ENCODE data around the gene PIEZO2. TPM values are rescaled to one million over a fixed set of nuclear protein-coding genes. Genes with fewer than 3 reads are reported as not detected.

PIEZO2 gene
- total RNA-seq, 1 experiment from 2014 or later: 5.5 TPM

DNA sequence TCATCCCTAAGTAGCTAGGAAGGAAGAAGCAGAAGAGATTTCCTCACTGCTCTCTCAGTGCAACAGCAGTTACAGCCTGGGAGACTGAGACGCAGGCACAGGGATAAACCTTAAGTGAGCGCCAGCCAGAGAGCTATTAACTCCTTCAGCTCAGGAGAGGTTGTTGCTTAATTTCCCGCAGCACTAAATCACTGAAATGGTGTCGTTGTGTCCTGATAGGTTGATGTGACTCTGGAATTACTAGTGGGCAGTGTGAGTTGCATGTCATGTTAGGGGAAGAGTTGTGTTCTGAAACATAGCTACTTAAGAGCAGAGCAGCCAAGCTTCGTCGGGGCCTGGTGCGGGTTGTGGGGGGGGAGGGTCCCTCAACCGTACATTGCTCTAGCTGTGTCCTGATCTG is 397.7 kb downstream of the PIEZO2 start:
- ChIA-PET POLR2A (ENCODE audit: low non-redundant PET) (interaction anchor here (0.6 kb wide), 1 partner anchor 498 kb away, joined by 3 read pairs; no protein-coding TSS in a partner anchor), CTCF (no interaction called here)
- H3K27ac ChIP-seq (ENCODE audit: low read depth, low read length, poor library complexity, severe bottlenecking): no peak overlapping the region
- intact Hi-C loops (cut with micrococcal nuclease; ENCODE audit: unreplicated experiment): no loop called here
- no peak for DNase-seq (ENCODE audit: low spot score)
- H3K4me3 ChIP-seq (ENCODE audit: low read depth, low read length, poor library complexity, severe bottlenecking): no peak overlapping the region
- H3K9me3 ChIP-seq (ENCODE audit: low read depth, low read length, poor library complexity, severe bottlenecking): no peaks in the 10 kb centered on the region
- H3K36me3 ChIP-seq (ENCODE audit: insufficient read depth, low read length, poor library complexity, severe bottlenecking): no peaks in the 10 kb centered on the region
- no peaks in the 10 kb centered on the region for H3K4me1 ChIP-seq (ENCODE audit: insufficient read depth, low read length, poor library complexity, severe bottlenecking)
- no TSS peak for BruUV-seq (replicated peaks)
- TF ChIP-seq EZH2 (IDR thresholded peaks at IDR 0.05; ENCODE audit: borderline replicate concordance, low read depth, low read length, poor library complexity, severe bottlenecking): no peak
- TF ChIP-seq, protein P1, sequence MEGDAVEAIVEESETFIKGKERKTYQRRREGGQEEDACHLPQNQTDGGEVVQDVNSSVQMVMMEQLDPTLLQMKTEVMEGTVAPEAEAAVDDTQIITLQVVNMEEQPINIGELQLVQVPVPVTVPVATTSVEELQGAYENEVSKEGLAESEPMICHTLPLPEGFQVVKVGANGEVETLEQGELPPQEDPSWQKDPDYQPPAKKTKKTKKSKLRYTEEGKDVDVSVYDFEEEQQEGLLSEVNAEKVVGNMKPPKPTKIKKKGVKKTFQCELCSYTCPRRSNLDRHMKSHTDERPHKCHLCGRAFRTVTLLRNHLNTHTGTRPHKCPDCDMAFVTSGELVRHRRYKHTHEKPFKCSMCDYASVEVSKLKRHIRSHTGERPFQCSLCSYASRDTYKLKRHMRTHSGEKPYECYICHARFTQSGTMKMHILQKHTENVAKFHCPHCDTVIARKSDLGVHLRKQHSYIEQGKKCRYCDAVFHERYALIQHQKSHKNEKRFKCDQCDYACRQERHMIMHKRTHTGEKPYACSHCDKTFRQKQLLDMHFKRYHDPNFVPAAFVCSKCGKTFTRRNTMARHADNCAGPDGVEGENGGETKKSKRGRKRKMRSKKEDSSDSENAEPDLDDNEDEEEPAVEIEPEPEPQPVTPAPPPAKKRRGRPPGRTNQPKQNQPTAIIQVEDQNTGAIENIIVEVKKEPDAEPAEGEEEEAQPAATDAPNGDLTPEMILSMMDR (conservative IDR thresholded peaks at IDR 0.05; ENCODE audit: low read depth, low read length): no peak
- peaks cover 12% of the 10 kb centered on the region for H3K27me3 ChIP-seq (replicated peaks; ENCODE audit: insufficient read depth, low read depth, low read length, poor library complexity)

DNA sequence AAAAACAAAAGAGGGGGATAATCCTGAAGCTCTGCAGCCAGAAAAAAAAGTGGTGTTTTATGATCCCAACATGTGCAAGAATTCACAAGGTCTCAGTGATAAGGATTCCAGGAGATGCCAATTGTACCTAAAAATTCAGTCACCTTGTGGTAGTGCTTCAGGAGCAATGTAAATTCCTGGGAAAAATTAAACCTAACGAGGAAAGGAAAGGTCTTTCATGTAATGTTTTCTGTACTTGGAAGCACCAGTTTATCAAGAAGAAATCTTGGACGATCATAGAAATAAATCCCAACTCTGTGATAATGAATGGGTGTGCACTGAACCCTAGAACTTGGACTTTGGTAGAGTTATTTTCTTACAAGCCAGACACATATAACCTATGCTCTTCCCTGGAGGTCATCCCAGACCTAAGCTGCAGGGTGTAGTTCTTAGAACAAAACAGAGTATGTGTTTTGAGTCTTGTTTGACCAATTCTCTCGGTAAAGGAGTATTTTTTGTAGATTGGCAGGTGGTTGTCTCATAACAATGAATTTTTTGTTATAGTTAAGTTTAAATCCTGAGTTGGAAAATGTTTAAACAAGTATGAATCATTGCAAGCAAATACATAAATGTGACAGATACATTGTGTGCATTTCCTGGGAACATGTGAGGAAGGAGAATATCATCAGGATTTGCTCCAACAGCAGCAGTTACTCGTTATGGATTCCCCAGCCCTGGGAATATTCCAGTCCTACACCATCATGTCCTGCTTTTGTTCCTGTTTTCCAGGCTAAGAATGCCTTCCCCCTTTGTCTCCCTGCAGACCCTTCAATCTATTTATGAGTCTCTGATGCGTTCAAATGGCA is 399.0 kb downstream of the PIEZO2 start:
- TF ChIP-seq, protein P1 (conservative IDR thresholded peaks at IDR 0.05; ENCODE audit: low read depth, low read length): no peak
- TF ChIP-seq EZH2 (IDR thresholded peaks at IDR 0.05; ENCODE audit: borderline replicate concordance, low read depth, low read length, poor library complexity, severe bottlenecking): no peak
- ChIA-PET POLR2A (ENCODE audit: low non-redundant PET) (no interaction called here), CTCF (no interaction called here)
- no peak for DNase-seq (ENCODE audit: low spot score)
- no TSS peak for BruUV-seq (replicated peaks)
- H3K36me3 ChIP-seq (ENCODE audit: insufficient read depth, low read length, poor library complexity, severe bottlenecking): no peaks in the 10 kb centered on the region
- H3K4me3 ChIP-seq (ENCODE audit: low read depth, low read length, poor library complexity, severe bottlenecking): no peak overlapping the region
- no peaks in the 10 kb centered on the region for H3K9me3 ChIP-seq (ENCODE audit: low read depth, low read length, poor library complexity, severe bottlenecking)
- peaks cover 12% of the 10 kb centered on the region for H3K27me3 ChIP-seq (replicated peaks; ENCODE audit: insufficient read depth, low read depth, low read length, poor library complexity)
- H3K4me1 ChIP-seq (ENCODE audit: insufficient read depth, low read length, poor library complexity, severe bottlenecking): no peaks in the 10 kb centered on the region
- H3K27ac ChIP-seq (ENCODE audit: low read depth, low read length, poor library complexity, severe bottlenecking): no peak overlapping the region
- intact Hi-C loops (cut with micrococcal nuclease; ENCODE audit: unreplicated experiment): no loop called here

DNA sequence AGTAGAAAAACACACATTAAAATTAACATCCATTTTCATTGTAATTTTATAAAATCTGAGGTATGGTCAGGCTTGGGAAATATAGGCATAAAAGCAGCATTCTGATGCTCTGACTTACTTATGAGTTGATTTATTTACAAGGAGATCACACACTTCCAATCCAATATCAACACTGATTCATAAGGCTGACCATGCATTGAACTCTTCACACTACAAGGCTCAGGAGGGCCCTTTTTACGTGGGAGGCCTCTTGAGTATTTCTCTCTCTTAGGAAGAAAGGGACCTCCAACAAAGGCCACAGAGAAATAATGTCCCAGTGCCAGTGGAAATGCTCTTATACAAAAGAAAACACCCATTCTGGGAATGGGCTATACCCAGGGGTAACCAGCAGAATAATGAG is 400.7 kb downstream of the PIEZO2 start:
- no peaks in the 10 kb centered on the region for H3K36me3 ChIP-seq (ENCODE audit: insufficient read depth, low read length, poor library complexity, severe bottlenecking)
- CTCF ChIA-PET: no interaction called here
- no peaks in the 10 kb centered on the region for H3K4me1 ChIP-seq (ENCODE audit: insufficient read depth, low read length, poor library complexity, severe bottlenecking)
- intact Hi-C loops (cut with micrococcal nuclease; ENCODE audit: unreplicated experiment): no loop called here
- POLR2A ChIA-PET (ENCODE audit: low non-redundant PET): no interaction called here
- no peak overlapping the region for H3K4me3 ChIP-seq (ENCODE audit: low read depth, low read length, poor library complexity, severe bottlenecking)
- no peak for DNase-seq (ENCODE audit: low spot score)
- TF ChIP-seq EZH2 (IDR thresholded peaks at IDR 0.05; ENCODE audit: borderline replicate concordance, low read depth, low read length, poor library complexity, severe bottlenecking): no peak
- TF ChIP-seq, protein P1 (conservative IDR thresholded peaks at IDR 0.05; ENCODE audit: low read depth, low read length): no peak
- H3K9me3 ChIP-seq (ENCODE audit: low read depth, low read length, poor library complexity, severe bottlenecking): no peaks in the 10 kb centered on the region
- H3K27ac ChIP-seq (ENCODE audit: low read depth, low read length, poor library complexity, severe bottlenecking): no peak overlapping the region
- BruUV-seq (replicated peaks): no TSS peak
- H3K27me3 ChIP-seq (replicated peaks; ENCODE audit: insufficient read depth, low read depth, low read length, poor library complexity): peaks cover 12% of the 10 kb centered on the region
